Measurements from ENCODE around the gene SPAG6. TPM values are rescaled to one million over a fixed set of nuclear protein-coding genes. Genes with fewer than 3 reads are reported as not detected.

SPAG6 gene
- total and polyA plus RNA-seq, 9 of the 15 experiments (the other 6 are each of a cell fraction or from before 2014, with no cell fraction given) = 3.5 to 23.1 (median 11.8) TPM

DNA sequence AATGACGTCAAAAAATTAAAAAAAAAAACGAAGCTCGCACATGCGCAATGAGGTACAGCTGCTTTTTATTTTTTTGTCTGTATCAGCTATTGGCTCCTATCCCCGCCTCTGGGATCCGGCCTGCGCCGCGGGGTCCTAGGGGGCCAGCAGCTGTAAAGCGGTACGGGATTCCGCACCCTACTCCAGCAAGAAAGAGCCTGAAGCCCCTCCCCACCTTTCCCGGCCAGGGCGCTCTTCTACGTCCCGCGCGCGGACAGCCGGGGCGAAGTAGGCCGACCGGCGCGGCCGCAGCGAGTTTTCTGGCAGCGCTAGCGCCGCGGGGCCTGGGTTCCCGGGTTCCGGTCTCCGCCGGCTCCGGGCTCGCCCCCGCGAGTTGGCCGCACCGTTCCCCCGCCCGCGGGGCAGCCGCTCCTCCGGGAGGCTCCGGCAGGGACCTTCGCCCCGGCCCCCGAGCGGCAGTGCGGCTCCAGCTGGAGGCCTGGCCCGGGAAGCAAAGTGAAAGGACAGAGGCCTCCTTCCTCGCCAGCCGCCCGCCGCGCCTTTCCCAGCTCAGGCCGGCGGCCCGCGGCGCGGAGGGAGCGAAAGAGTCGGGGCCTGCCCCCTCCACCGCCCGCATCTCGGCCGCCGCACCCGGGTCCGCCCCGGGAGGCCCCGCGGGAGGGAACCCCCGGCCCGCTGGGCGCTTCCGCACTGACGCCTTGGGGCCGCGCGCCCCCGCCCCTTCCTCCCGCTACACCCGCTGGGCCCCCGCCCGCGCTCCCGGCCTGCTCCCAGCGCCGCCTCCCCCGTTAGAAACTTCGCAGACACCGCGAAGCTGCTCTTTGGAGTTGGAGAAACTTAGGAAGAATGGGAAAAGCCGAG is 4.7 kb upstream of the SPAG6 start (continued):
- TF ChIP-seq, protein P1, sequence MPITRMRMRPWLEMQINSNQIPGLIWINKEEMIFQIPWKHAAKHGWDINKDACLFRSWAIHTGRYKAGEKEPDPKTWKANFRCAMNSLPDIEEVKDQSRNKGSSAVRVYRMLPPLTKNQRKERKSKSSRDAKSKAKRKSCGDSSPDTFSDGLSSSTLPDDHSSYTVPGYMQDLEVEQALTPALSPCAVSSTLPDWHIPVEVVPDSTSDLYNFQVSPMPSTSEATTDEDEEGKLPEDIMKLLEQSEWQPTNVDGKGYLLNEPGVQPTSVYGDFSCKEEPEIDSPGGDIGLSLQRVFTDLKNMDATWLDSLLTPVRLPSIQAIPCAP (CRISPR knock-in tag; IDR thresholded peaks at IDR 0.05; ENCODE audit: borderline replicate concordance) = no peak
- TF ChIP-seq, protein P2, sequence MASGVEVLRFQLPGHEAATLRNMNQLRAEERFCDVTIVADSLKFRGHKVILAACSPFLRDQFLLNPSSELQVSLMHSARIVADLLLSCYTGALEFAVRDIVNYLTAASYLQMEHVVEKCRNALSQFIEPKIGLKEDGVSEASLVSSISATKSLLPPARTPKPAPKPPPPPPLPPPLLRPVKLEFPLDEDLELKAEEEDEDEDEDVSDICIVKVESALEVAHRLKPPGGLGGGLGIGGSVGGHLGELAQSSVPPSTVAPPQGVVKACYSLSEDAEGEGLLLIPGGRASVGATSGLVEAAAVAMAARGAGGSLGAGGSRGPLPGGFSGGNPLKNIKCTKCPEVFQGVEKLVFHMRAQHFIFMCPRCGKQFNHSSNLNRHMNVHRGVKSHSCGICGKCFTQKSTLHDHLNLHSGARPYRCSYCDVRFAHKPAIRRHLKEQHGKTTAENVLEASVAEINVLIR (CRISPR knock-in tag; IDR thresholded peaks at IDR 0.05) = 0 out of 2 replicates have a peak, but pooled peaks have one; percentile 72
- TF ChIP-seq, protein P3, sequence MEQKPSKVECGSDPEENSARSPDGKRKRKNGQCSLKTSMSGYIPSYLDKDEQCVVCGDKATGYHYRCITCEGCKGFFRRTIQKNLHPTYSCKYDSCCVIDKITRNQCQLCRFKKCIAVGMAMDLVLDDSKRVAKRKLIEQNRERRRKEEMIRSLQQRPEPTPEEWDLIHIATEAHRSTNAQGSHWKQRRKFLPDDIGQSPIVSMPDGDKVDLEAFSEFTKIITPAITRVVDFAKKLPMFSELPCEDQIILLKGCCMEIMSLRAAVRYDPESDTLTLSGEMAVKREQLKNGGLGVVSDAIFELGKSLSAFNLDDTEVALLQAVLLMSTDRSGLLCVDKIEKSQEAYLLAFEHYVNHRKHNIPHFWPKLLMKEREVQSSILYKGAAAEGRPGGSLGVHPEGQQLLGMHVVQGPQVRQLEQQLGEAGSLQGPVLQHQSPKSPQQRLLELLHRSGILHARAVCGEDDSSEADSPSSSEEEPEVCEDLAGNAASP (IDR thresholded peaks at IDR 0.05) = no peak
- TF ChIP-seq KDM4B (IDR thresholded peaks at IDR 0.05; ENCODE audit: borderline replicate concordance in 2 of 2, low read depth in 1 of 2) (0 out of 4 replicates have a peak, but pooled peaks of 1 of the 2 experiments have one; percentile 26), MEF2A (IDR thresholded peaks at IDR 0.05; ENCODE audit: control insufficient read depth, low read depth, low read length) (no peak), CBX8 (IDR thresholded peaks at IDR 0.05; ENCODE audit: borderline replicate concordance, extremely low read depth, low read depth, low read length, poor library complexity, severe bottlenecking) (no peak), MTA3 (IDR thresholded peaks at IDR 0.05; ENCODE audit: borderline replicate concordance) (peak; percentile 19; the same call in 1 of the 2 replicates), HDGF (IDR thresholded peaks at IDR 0.05) (no peak), HNRNPK (IDR thresholded peaks at IDR 0.05; ENCODE audit: low read depth, low read length, poor library complexity, severe bottlenecking) (no peak), ILK (tag; IDR thresholded peaks at IDR 0.05; ENCODE audit: borderline replicate concordance, low read depth) (no peak), THRAP3 (IDR thresholded peaks at IDR 0.05; ENCODE audit: borderline replicate concordance) (no peak), ASH1L (IDR thresholded peaks at IDR 0.05; ENCODE audit: borderline replicate concordance, low read depth, partially characterized antibody) (no peak), SUPT5H (IDR thresholded peaks at IDR 0.05) (peak; percentile 76), PML (IDR thresholded peaks at IDR 0.05; ENCODE audit: low read length) (peak; percentile 6; the same call in 1 of the 2 replicates), SMC3 (conservative IDR thresholded peaks at IDR 0.05; ENCODE audit: insufficient read depth, low read depth, low read length) (no peak), NBN (IDR thresholded peaks at IDR 0.05; ENCODE audit: low read depth) (no peak), AFF4 (CRISPR knock-in tag; IDR thresholded peaks at IDR 0.05) (no peak; the same call in 1 of the 2 replicates)
- TF ChIP-seq, protein P4, sequence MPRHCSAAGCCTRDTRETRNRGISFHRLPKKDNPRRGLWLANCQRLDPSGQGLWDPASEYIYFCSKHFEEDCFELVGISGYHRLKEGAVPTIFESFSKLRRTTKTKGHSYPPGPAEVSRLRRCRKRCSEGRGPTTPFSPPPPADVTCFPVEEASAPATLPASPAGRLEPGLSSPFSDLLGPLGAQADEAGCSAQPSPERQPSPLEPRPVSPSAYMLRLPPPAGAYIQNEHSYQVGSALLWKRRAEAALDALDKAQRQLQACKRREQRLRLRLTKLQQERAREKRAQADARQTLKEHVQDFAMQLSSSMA (CRISPR knock-in tag; IDR thresholded peaks at IDR 0.05) = no peak
